DMS 273 (cell line): Measurements from ENCODE around the gene SENP3.
A peak's percentile ranks its signal among the peaks of the same experiment; 100 is the strongest.

Experiments used
- DNase-seq: peaks from one replicate; lab custom pipeline; 2025; ENCODE audit not compliant: unreplicated experiment; lab: John Stamatoyannopoulos, UW

The SENP3 gene

GRCh38 chr17:7575959-7576358, 14.2 kb downstream of the SENP3 start:
- no peak for DNase-seq

GRCh38 chr17:7576432-7576937, 14.8 kb downstream of the SENP3 start:
- DNase-seq = peak; percentile 33

GRCh38 chr17:7577327-7578199, 15.8 kb downstream of the SENP3 start:
- peak; percentile 28 for DNase-seq

GRCh38 chr17:7579001-7579833, 17.5 kb downstream of the SENP3 start, which contains the start of gene CD68:
Gene CD68 (plus strand): TSS chr17:7579638. CDS start chr17:7579678, 40 bp downstream.
- peak; percentile 83 for DNase-seq

- DNase-seq = peak; percentile 73
These were observed 18.3 kb downstream of the SENP3 start for GRCh38 chr17:7579834-7580603.

- no peak for DNase-seq
These were observed 19.2 kb downstream of the SENP3 start for GRCh38 chr17:7580604-7581575.

GRCh38 chr17:7582396-7583252, 20.9 kb downstream of the SENP3 start:
- no peak for DNase-seq

GRCh38 chr17:7583253-7584109, 21.8 kb downstream of the SENP3 start, which contains the start of gene MPDU1:
Gene MPDU1 (plus strand): TSS chr17:7583852. CDS start chr17:7583863, 11 bp downstream.
- peak; percentile 97 for DNase-seq

- peak; percentile 52 for DNase-seq
These were observed 25.1 kb downstream of the SENP3 start for GRCh38 chr17:7586673-7587419.

- no peak for DNase-seq
These were observed 25.9 kb downstream of the SENP3 start for GRCh38 chr17:7587420-7588151.

- no peak for DNase-seq
These were observed 27.0 kb downstream of the SENP3 start for GRCh38 chr17:7588553-7589203.

- DNase-seq = peak; percentile 81
These were observed 27.6 kb downstream of the SENP3 start for GRCh38 chr17:7589204-7589868.

- DNase-seq = no peak
These were observed 28.4 kb downstream of the SENP3 start, which contains the start of gene SOX15 for GRCh38 chr17:7589891-7590691. Gene SOX15 (minus strand): TSS chr17:7590094. CDS start chr17:7589676, 418 bp downstream.

- no peak for DNase-seq
These were observed 29.0 kb downstream of the SENP3 start for GRCh38 chr17:7590743-7591142.
